ENCODE measurements around the gene APEX1.

The APEX1 gene

GRCh38 chr14:20421267-20421666 lies 33.8 kb upstream of the APEX1 start:
- H3K27ac ChIP-seq (replicated peaks), result no peak overlapping the region
- H3K4me3 ChIP-seq (replicated peaks; ENCODE audit: insufficient read depth, low read length), result no peak overlapping the region
- H3K27me3 ChIP-seq (ENCODE audit: insufficient read depth, poor library complexity, severe bottlenecking), result no peaks in the 10 kb centered on the region
- no peak for DNase-seq (ENCODE audit: low read depth in 1 of 2, low spot score in 1 of 2)
- no peak for TF ChIP-seq REST (IDR thresholded peaks at IDR 0.05; ENCODE audit: insufficient replicate concordance, low read depth)
- no peak for TF ChIP-seq SPI1 (IDR thresholded peaks at IDR 0.05; ENCODE audit: borderline replicate concordance, low read depth)
- TF ChIP-seq GABPA (IDR thresholded peaks at IDR 0.05; ENCODE audit: low read depth), result no peak

- Histone ChIP-seq H3K27ac (replicated peaks) (no peak overlapping the region), H3K27me3 (ENCODE audit: insufficient read depth, poor library complexity, severe bottlenecking) (no peaks in the 10 kb centered on the region), H3K4me3 (replicated peaks; ENCODE audit: insufficient read depth, low read length) (no peak overlapping the region)
- no peak for DNase-seq (ENCODE audit: low read depth in 1 of 2, low spot score in 1 of 2)
- TF ChIP-seq SPI1 (IDR thresholded peaks at IDR 0.05; ENCODE audit: borderline replicate concordance, low read depth) (no peak), POLR2AphosphoS5 (IDR thresholded peaks at IDR 0.05; ENCODE audit: low read depth) (no peak), CTCF (IDR thresholded peaks at IDR 0.05; ENCODE audit: insufficient read depth, low read length) (no peak), REST (IDR thresholded peaks at IDR 0.05; ENCODE audit: insufficient replicate concordance, low read depth) (no peak), GABPA (IDR thresholded peaks at IDR 0.05; ENCODE audit: low read depth) (no peak)
Observed at GRCh38 chr14:20422886-20423285, 32.1 kb upstream of the APEX1 start.

- H3K4me3 ChIP-seq (replicated peaks; ENCODE audit: insufficient read depth, low read length), result no peak overlapping the region
- no peak for TF ChIP-seq SPI1 (IDR thresholded peaks at IDR 0.05; ENCODE audit: borderline replicate concordance, low read depth)
- TF ChIP-seq CTCF (IDR thresholded peaks at IDR 0.05; ENCODE audit: insufficient read depth, low read length), result no peak
- TF ChIP-seq POLR2AphosphoS5 (IDR thresholded peaks at IDR 0.05; ENCODE audit: low read depth), result no peak
- TF ChIP-seq REST (IDR thresholded peaks at IDR 0.05; ENCODE audit: insufficient replicate concordance, low read depth), result no peak
- no peak for TF ChIP-seq GABPA (IDR thresholded peaks at IDR 0.05; ENCODE audit: low read depth)
- DNase-seq (ENCODE audit: low read depth in 1 of 2, low spot score in 1 of 2), result no peak
- no peak overlapping the region for H3K27ac ChIP-seq (replicated peaks)
- no peaks in the 10 kb centered on the region for H3K27me3 ChIP-seq (ENCODE audit: insufficient read depth, poor library complexity, severe bottlenecking)
Observed at GRCh38 chr14:20424851-20425250, 30.2 kb upstream of the APEX1 start.

All from HL-60 (cell line).